ENCODE measurements around the gene GPR68. TPM values are rescaled to one million over a fixed set of nuclear protein-coding genes. Genes with fewer than 3 reads are reported as not detected.
"Not testable (repeated sequence)": the region's sequence is repeated elsewhere in the genome, so short reads cannot be mapped to it uniquely, and the experiment has no call there.

Gene GPR68
- total and polyA plus RNA-seq, 4 donors, result 2.0 to 6.4 (median 4.3) TPM

- DNase-seq (ENCODE audit: low read depth in 4 of 6, low spot score in 6 of 6), result no peak
- H3K27ac ChIP-seq (ENCODE audit: low read depth, low read length), result no peak overlapping the region
- WGBS (ENCODE audit: insufficient coverage), result 96% methylated on average over 13 of the region's 13 CpGs
- H3K36me3 ChIP-seq (ENCODE audit: control insufficient read depth, insufficient read depth, low read length), result peaks cover 47% of the 10 kb centered on the region
- H3K27me3 ChIP-seq (ENCODE audit: control insufficient read depth, insufficient read depth, low read length), result no peaks in the 10 kb centered on the region
- no peaks in the 10 kb centered on the region for H3K4me1 ChIP-seq (ENCODE audit: control insufficient read depth, insufficient read depth, low read length)
- no peaks in the 10 kb centered on the region for H3K9me3 ChIP-seq (ENCODE audit: control insufficient read depth, insufficient read depth, low read length)
- no peak overlapping the region for H3K4me3 ChIP-seq (ENCODE audit: low read depth, low read length)
Observed at GRCh38 chr14:91187271-91187670, 57.2 kb downstream of the GPR68 start.

- no peak for DNase-seq (ENCODE audit: low read depth in 4 of 6, low spot score in 6 of 6)
- Histone ChIP-seq H3K36me3 (ENCODE audit: control insufficient read depth, insufficient read depth, low read length) (peaks cover 53% of the 10 kb centered on the region), H3K4me1 (ENCODE audit: control insufficient read depth, insufficient read depth, low read length) (no peaks in the 10 kb centered on the region), H3K27me3 (ENCODE audit: control insufficient read depth, insufficient read depth, low read length) (no peaks in the 10 kb centered on the region), H3K27ac (ENCODE audit: low read depth, low read length) (no peak overlapping the region), H3K4me3 (ENCODE audit: low read depth, low read length) (no peak overlapping the region), H3K9me3 (ENCODE audit: control insufficient read depth, insufficient read depth, low read length) (no peaks in the 10 kb centered on the region)
- 100% methylated on average over 3 of the region's 4 CpGs for WGBS (ENCODE audit: insufficient coverage)
Observed at GRCh38 chr14:91186515-91187066, 57.9 kb downstream of the GPR68 start.

GRCh38 chr14:91185721-91186120 lies 58.8 kb downstream of the GPR68 start:
- Histone ChIP-seq H3K4me3 (ENCODE audit: low read depth, low read length) (no peak overlapping the region), H3K9me3 (ENCODE audit: control insufficient read depth, insufficient read depth, low read length) (no peaks in the 10 kb centered on the region), H3K36me3 (ENCODE audit: control insufficient read depth, insufficient read depth, low read length) (peaks cover 52% of the 10 kb centered on the region), H3K27me3 (ENCODE audit: control insufficient read depth, insufficient read depth, low read length) (no peaks in the 10 kb centered on the region), H3K27ac (ENCODE audit: low read depth, low read length) (no peak overlapping the region), H3K4me1 (ENCODE audit: control insufficient read depth, insufficient read depth, low read length) (no peaks in the 10 kb centered on the region)
- no CpG with 5 or more reads among the region's 1 CpG for whole genome bisulfite sequencing (ENCODE audit: insufficient coverage)
- DNase-seq (ENCODE audit: low read depth in 4 of 6, low spot score in 6 of 6), result peak in 1 of 6 donors; percentile 33

GRCh38 chr14:91184559-91184958 lies 59.9 kb downstream of the GPR68 start:
- no peaks in the 10 kb centered on the region for H3K4me1 ChIP-seq (ENCODE audit: control insufficient read depth, insufficient read depth, low read length)
- no peak for DNase-seq (ENCODE audit: low read depth in 4 of 6, low spot score in 6 of 6)
- no peak overlapping the region for H3K4me3 ChIP-seq (ENCODE audit: low read depth, low read length)
- no peaks in the 10 kb centered on the region for H3K9me3 ChIP-seq (ENCODE audit: control insufficient read depth, insufficient read depth, low read length)
- no peaks in the 10 kb centered on the region for H3K27me3 ChIP-seq (ENCODE audit: control insufficient read depth, insufficient read depth, low read length)
- H3K36me3 ChIP-seq (ENCODE audit: control insufficient read depth, insufficient read depth, low read length), result peaks cover 42% of the 10 kb centered on the region
- H3K27ac ChIP-seq (ENCODE audit: low read depth, low read length), result no peak overlapping the region

- H3K4me3 ChIP-seq (ENCODE audit: low read depth, low read length); H3K27me3 ChIP-seq (ENCODE audit: control insufficient read depth, insufficient read depth, low read length); H3K4me1 ChIP-seq (ENCODE audit: control insufficient read depth, insufficient read depth, low read length); H3K9me3 ChIP-seq (ENCODE audit: control insufficient read depth, insufficient read depth, low read length); H3K27ac ChIP-seq (ENCODE audit: low read depth, low read length); DNase-seq (ENCODE audit: low read depth in 4 of 6, low spot score in 6 of 6): not testable (repeated sequence)
- H3K36me3 ChIP-seq (ENCODE audit: control insufficient read depth, insufficient read depth, low read length), result peaks cover 30% of the 10 kb centered on the region
- no CpG with 5 or more reads among the region's 3 CpGs for WGBS (ENCODE audit: insufficient coverage)
Observed at GRCh38 chr14:91182753-91183152, 61.8 kb downstream of the GPR68 start.

Other genes starting within 250 kb of the GPR68 start
- 10 to 100 TPM in 1 of 2 donors, 1 to 10 TPM in 1; 8.2 to 10.7 TPM for gene RPS6KA5, start 184.1 kb downstream of the GPR68 start, total RNA-seq
- gene RPS6KA5, start 184.1 kb downstream of the GPR68 start, polyA plus RNA-seq (ENCODE audit: insufficient read length in 2 of 2), result 1 to 10 TPM; 3.3 to 7.5 TPM
- gene DGLUCY, start 130.6 kb downstream of the GPR68 start, total RNA-seq, result 10 to 100 TPM; 42.5 to 72.4 TPM
- gene DGLUCY, start 130.6 kb downstream of the GPR68 start, polyA plus RNA-seq (ENCODE audit: insufficient read length in 2 of 2), result 10 to 100 TPM; 45.9 to 56.3 TPM
- gene CCDC88C, start 173.1 kb upstream of the GPR68 start, total RNA-seq, result 10 to 100 TPM in 1 of 2 donors, 1 to 10 TPM in 1; 8.8 to 19.1 TPM
- 10 to 100 TPM; 20.8 to 22.6 TPM for gene CCDC88C, start 173.1 kb upstream of the GPR68 start, polyA plus RNA-seq (ENCODE audit: insufficient read length in 2 of 2)

Measured in spinal cord (tissue), 10 donors.